Panc1 (cell line): Measurements from ENCODE around the gene PSTK. TPM values are rescaled to one million over a fixed set of nuclear protein-coding genes. Genes with fewer than 3 reads are reported as not detected.

ENCODE experiments used
- ATAC-seq: fragments of 200-7000 bp; cut with Tn5 transposase; 2 replicates; pipeline ENCODE4 v1.9.1; 2020; ENCODE audit warnings: mild to moderate bottlenecking, moderate library complexity
- BruUV-seq: library from RNA; stranded (reverse); fragments of 400-500 nt; replicated peaks from 2 replicates; lab custom pipeline; 2021; lab: Mats Ljungman, UMichigan
- CTCF ChIA-PET: fragments of 300-600 bp; sonication (Branson Sonifier 250); formaldehyde crosslinking; loops from one replicate; lab custom pipeline; 2022; ENCODE audit warnings: antibody characterized with exemption; lab: Charles Lee
- POLR2A ChIA-PET: fragments of 300-600 bp; sonication (Branson Sonifier 250); formaldehyde crosslinking; loops from one replicate; lab custom pipeline; 2022; ENCODE audit warnings: antibody characterized with exemption; lab: Charles Lee
- DNase-seq: peaks from one replicate; pipeline ENCODE4 v3.0.0-alpha.2; 2010; ENCODE audit warnings: low read depth, low spot score
- H3K27ac ChIP-seq: 2 replicates; pipeline ENCODE4 v1.5.1; 2011; ENCODE audit warnings: mild to moderate bottlenecking, low read length, inconsistent platforms
- H3K27me3 ChIP-seq: fragments of 200-500 bp; sonication (Bioruptor generic); 2 replicates; pipeline ENCODE4 v1.6.0; 2014; ENCODE audit warnings: low read length, inconsistent platforms; ENCODE audit not compliant: control insufficient read depth, insufficient read depth
- H3K36me3 ChIP-seq: fragments of 200-500 bp; sonication (Bioruptor generic); 2 replicates; pipeline ENCODE4 v1.5.1; 2014; ENCODE audit warnings: inconsistent platforms, mild to moderate bottlenecking, low read length, moderate library complexity; ENCODE audit not compliant: control insufficient read depth, insufficient read depth
- H3K4me1 ChIP-seq: 2 replicates; pipeline ENCODE4 v1.5.1; 2011; ENCODE audit warnings: inconsistent platforms, mild to moderate bottlenecking, low read length, moderate library complexity; ENCODE audit not compliant: control insufficient read depth, insufficient read depth
- H3K4me3 ChIP-seq, 2 experiments: 2 replicates each; pipeline ENCODE4 v1.5.1; 2011 to 2012; ENCODE audit warnings: low read depth in 2 of 2, low read length in 2 of 2, mild to moderate bottlenecking in 2 of 2, inconsistent platforms in 1 of 2, moderate library complexity in 1 of 2
- H3K9me3 ChIP-seq: fragments of 200-500 bp; sonication (Bioruptor generic); 2 replicates; pipeline ENCODE4 v1.5.1; 2014; ENCODE audit warnings: low read depth, mild to moderate bottlenecking, inconsistent platforms, low read length, moderate library complexity; ENCODE audit not compliant: control insufficient read depth, insufficient read depth
- CTCF ChIP-seq: fragments of 450-650 bp; IDR thresholded peaks from 2 replicates; pipeline ENCODE4 v1.5.1; 2017; ENCODE audit warnings: mild to moderate bottlenecking
- POLR2AphosphoS5 ChIP-seq: IDR thresholded peaks from 2 replicates; pipeline ENCODE4 v1.6.1; 2012; ENCODE audit warnings: mild to moderate bottlenecking, low read depth, low read length, moderate library complexity
- REST ChIP-seq, 2 experiments: IDR thresholded peaks; 2 replicates each; pipeline ENCODE4 v1.6.1; 2011 to 2012; ENCODE audit warnings: low read depth in 2 of 2, control low read depth in 1 of 2, low read length in 1 of 2, mild to moderate bottlenecking in 1 of 2, moderate library complexity in 1 of 2; ENCODE audit not compliant: insufficient read depth in 1 of 2
- SIN3A ChIP-seq: IDR thresholded peaks from 2 replicates; pipeline ENCODE4 v1.6.1; 2012; ENCODE audit warnings: low read depth, mild to moderate bottlenecking, low read length, moderate library complexity, borderline replicate concordance; ENCODE audit not compliant: insufficient read depth
- TCF7L2 ChIP-seq: IDR thresholded peaks from 2 replicates; pipeline ENCODE4 v1.6.1; 2011; ENCODE audit warnings: mild to moderate bottlenecking, low read depth, low read length, inconsistent platforms
- in situ Hi-C: cut with HindIII; loops from 2 replicates; pipeline ENCODE4 v1.10.0; 2016; ENCODE audit warnings: low sequenced_read_pairs, low pct_unique_long_range_greater_than_20kb
- intact Hi-C: fragments of 100-400 bp; cut with micrococcal nuclease; formaldehyde crosslinking; loops from one replicate; pipeline ENCODE4 v1.10.0; 2022; ENCODE audit not compliant: unreplicated experiment
- total RNA-seq: library from RNA; stranded (reverse); gene quantifications from one replicate; pipeline ENCODE4 v1.2.1, GENCODE V29; 2021; ENCODE audit not compliant: unreplicated experiment

PSTK gene
- total RNA-seq, 1 experiment from 2014 or later, result 15.8 TPM

GRCh38 chr10:122974023-122974422 is 6.2 kb upstream of the PSTK start:
- no peak for DNase-seq
- intact Hi-C loops (no loop called here), in situ Hi-C loops (no loop called here)
- Histone ChIP-seq H3K4me3 (no peak overlapping the region), H3K36me3 (no peaks in the 10 kb centered on the region), H3K9me3 (no peaks in the 10 kb centered on the region), H3K27me3 (no peaks in the 10 kb centered on the region), H3K27ac (no peak overlapping the region), H3K4me1 (no peaks in the 10 kb centered on the region)
- no TSS peak for BruUV-seq
- ChIA-PET POLR2A (no interaction called here), CTCF (interaction anchor here (0.6 kb wide), 1 partner anchor 19 kb away, joined by 3 read pairs; no protein-coding TSS in a partner anchor)
- TF ChIP-seq REST (IDR thresholded peaks at IDR 0.05; ENCODE audit: insufficient read depth in 1 of 2, low read depth in 2 of 2, low read length in 1 of 2) (no peak), POLR2AphosphoS5 (no peak), CTCF (no peak), SIN3A (no peak), TCF7L2 (no peak)
- ATAC-seq, result no peak

GRCh38 chr10:122974543-122975064 is 5.6 kb upstream of the PSTK start:
- in situ Hi-C loops (no loop called here), intact Hi-C loops (no loop called here)
- H3K36me3 ChIP-seq, result no peaks in the 10 kb centered on the region
- H3K9me3 ChIP-seq, result no peaks in the 10 kb centered on the region
- no peak overlapping the region for H3K4me3 ChIP-seq
- ATAC-seq (no peak), DNase-seq (no peak)
- H3K27ac ChIP-seq, result no peak overlapping the region
- POLR2A ChIA-PET, result no interaction called here
- CTCF ChIA-PET, result no interaction called here
- H3K27me3 ChIP-seq, result no peaks in the 10 kb centered on the region
- BruUV-seq, result no TSS peak
- H3K4me1 ChIP-seq, result no peaks in the 10 kb centered on the region
- TF ChIP-seq REST (IDR thresholded peaks at IDR 0.05; ENCODE audit: insufficient read depth in 1 of 2, low read depth in 2 of 2, low read length in 1 of 2) (no peak), CTCF (no peak)
